Measurements from ENCODE around the gene RHOU.

The RHOU gene

GRCh38 chr1:228783418-228784040 is 48.2 kb downstream of the RHOU start:
- no peak for DNase-seq (ENCODE audit: low read depth in 1 of 2, low spot score in 1 of 2)

GRCh38 chr1:228784181-228784580 is 48.9 kb downstream of the RHOU start:
- DNase-seq (ENCODE audit: low read depth in 1 of 2, low spot score in 1 of 2): no peak

DNA sequence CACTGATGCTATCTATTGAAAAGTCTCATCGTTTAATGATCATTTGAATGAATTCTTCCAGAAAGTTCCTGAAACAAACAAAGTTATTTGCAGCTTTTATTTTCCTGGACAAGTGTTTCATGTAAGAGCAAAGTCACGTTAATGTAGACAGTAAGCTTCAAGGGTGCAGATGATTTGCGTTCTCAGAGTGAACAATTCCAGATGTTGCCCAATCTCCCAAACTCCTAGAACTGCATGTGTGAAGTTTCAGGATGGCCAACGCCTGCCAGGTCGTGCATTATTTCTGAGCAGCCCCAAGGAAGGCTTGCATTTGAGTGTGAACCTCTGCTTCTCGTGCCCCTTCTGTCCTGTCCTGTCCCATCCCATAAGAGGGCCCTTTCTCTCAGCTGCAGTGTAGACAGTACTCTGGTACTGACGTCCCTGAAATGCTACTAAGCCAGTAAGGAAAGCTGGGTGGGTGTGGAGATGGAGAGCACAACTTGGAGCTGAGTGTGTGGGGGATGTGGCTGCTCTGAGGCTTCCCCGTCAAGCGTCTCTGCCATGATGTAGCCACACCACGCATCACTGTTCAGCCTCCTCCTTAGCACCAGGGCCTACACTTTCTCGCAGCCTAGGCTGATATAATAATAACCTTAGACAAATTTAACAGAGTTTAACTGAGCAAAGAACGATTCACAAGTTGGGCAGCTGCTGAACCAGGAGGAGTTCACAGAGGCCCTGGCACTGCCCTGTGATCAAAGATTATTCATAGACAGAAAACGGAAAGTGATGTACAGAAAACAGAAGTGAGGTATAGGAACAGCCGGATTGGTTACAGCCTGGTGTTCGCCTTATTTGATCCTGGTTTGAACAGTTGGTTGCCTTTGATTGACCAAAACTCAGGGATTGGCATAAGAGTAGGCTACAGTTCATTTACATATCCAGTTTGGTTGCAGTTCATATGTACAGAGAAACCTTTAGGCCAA is 50.4 kb downstream of the RHOU start:
- no peak for DNase-seq (ENCODE audit: low read depth in 1 of 2, low spot score in 1 of 2)

GRCh38 chr1:228786361-228787129 is 51.3 kb downstream of the RHOU start:
- DNase-seq (ENCODE audit: low read depth in 1 of 2, low spot score in 1 of 2): no peak

DNA sequence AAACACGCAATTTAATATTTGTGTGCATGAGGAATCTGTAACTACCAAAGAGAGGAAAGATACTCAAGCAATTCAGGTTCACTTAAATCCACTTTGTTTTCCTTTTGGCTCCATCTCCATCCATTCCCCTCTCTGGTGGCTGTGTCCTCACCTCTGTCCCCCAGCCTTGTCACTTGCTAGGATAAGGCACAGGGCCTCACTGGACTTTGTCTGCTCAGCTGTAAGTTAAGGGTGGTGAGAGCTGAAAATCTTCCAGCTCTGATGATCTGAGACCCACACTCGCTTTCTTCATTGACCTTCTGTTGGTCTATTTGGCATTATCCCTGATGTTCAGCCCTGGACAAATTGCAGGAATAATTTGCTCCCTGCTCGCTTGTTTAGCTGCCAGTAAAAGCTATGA is 56.5 kb downstream of the RHOU start:
- no peak for DNase-seq (ENCODE audit: low read depth in 1 of 2, low spot score in 1 of 2)

- no peak for DNase-seq (ENCODE audit: low read depth in 1 of 2, low spot score in 1 of 2)
Measured at GRCh38 chr1:228792601-228793000, 57.3 kb downstream of the RHOU start.

DNA sequence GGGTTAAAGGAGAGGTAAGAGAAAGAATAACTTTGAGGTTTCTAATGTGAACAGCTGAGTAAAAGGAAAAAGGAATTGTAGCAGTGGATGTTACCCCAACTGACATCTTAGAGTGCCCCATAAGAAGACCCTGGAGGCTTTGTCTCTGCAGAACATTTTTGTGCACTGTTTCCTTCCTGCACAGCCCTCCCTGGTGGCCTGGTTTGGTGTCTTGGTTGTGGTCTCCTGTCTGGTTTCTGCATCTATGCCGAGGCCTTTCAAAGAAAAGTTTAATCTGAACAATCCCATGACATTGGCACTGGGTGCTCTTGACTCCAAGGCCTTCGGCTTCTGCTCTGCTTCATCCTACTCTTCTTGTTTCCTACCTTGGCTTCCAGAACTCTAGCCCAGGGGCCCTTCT is 57.8 kb downstream of the RHOU start:
- DNase-seq (ENCODE audit: low read depth in 1 of 2, low spot score in 1 of 2): no peak

- DNase-seq (ENCODE audit: low read depth in 1 of 2, low spot score in 1 of 2): peak in 1 of 2 donors; percentile 30
Measured at GRCh38 chr1:228794173-228794572, 58.9 kb downstream of the RHOU start.

DNA sequence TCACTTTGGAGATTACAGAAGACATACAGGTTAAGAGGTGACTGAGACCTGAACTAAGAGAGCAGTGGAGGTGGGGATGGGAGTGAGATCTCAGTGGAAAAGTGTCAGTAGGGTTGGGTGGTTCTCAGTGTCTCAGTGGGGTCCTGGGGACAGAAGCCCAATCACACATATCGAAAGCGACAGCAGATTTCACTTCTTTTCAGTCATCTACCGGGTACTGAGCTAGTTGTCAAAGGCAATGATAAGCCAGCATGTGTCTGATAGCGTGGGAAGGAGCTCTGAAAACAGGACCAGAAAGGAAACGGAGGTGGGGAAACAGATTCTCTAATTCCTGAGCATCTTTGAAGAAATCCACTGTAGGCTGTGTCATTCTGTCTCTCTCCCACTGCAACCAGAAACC is 59.5 kb downstream of the RHOU start:
- peak in 1 of 2 donors; percentile 62 for DNase-seq (ENCODE audit: low read depth in 1 of 2, low spot score in 1 of 2)

DNA sequence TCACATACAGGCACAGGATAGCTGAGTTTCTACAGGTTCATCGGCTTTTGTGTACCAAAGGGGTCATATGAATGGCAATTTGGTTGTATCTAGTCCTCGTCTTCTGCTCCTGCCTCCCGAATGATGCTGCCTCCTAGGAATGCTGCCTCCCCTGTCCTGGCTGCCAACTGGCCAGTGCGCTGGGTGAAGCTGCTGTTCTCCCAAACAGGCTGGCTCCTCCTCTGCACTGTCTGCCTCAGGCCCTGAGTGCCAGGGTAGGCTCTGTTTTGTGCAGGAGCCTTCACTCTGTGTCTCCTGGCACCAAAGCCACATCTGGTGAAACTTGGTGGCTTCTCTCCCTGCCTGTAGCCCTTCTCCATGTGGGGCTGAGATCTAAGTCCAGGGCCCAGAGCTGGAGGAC is 60.3 kb downstream of the RHOU start:
- no peak for DNase-seq (ENCODE audit: low read depth in 1 of 2, low spot score in 1 of 2)
